Testis (tissue), 3 donors: Measurements from ENCODE around the gene GRID2. TPM values are rescaled to one million over a fixed set of nuclear protein-coding genes. Genes with fewer than 3 reads are reported as not detected.

ENCODE experiments used
- DNase-seq: peaks from one replicate; pipeline ENCODE4 v3.0.0-alpha.2; 2019
- H3K27ac ChIP-seq, 2 donors: fragments of 200-600 bp; sonication (generic); one replicate each; pipeline ENCODE4 v1.5.1; 2019
- H3K27me3 ChIP-seq: fragments of 200-600 bp; sonication (generic); one replicate; pipeline ENCODE4 v1.5.1; 2019
- H3K36me3 ChIP-seq: fragments of 200-600 bp; sonication (generic); one replicate; pipeline ENCODE4 v1.5.1; 2017; ENCODE audit warnings: low read depth; ENCODE audit errors: missing control alignments
- H3K4me1 ChIP-seq: fragments of 200-600 bp; sonication (generic); one replicate; pipeline ENCODE4 v1.5.1; 2019
- H3K4me3 ChIP-seq, 2 donors: fragments of 200-600 bp; sonication (generic); one replicate each; pipeline ENCODE4 v1.5.1; 2017 to 2019
- H3K9me3 ChIP-seq: fragments of 200-600 bp; sonication (generic); one replicate; pipeline ENCODE4 v1.5.1; 2017
- CTCF ChIP-seq, 3 experiments: fragments of 450-650 bp in 2 of 3; fragments of 200-600 bp in 1 of 3; sonication (generic) in 1 of 3; IDR thresholded peaks; one replicate each; pipeline ENCODE4 v1.5.1; 2016 to 2019; ENCODE audit warnings: antibody characterized with exemption in 3 of 3, mild to moderate bottlenecking in 2 of 3, moderate library complexity in 1 of 3
- POLR2A ChIP-seq: fragments of 450-650 bp; IDR thresholded peaks from one replicate; pipeline ENCODE4 v1.6.1; 2017; ENCODE audit warnings: antibody characterized with exemption, mild to moderate bottlenecking, moderate library complexity
- WGBS, 2 donors: methylation state at CpG; one replicate each; pipeline ENCODE4 v1.1.5; 2018; 5-methylcytosine and 5-hydroxymethylcytosine counted together
- intact Hi-C: fragments of 100-400 bp; cut with DNase I; formaldehyde crosslinking; loops from one replicate; pipeline ENCODE4 v1.15.1; 2023; ENCODE audit warnings: low total_unique reads
- polyA plus RNA-seq: library from polyadenylated mRNA; stranded (reverse); fragments of 350-450 nt; fragmentation: Illumina TruSeq; extraction: RNeasy Lipid Tissue Mini Kit (QIAGEN cat#74804); gene quantifications from one replicate; pipeline ENCODE4 v1.2.3, GENCODE V29; 2014; ENCODE audit warnings: low read depth, low replicate concordance; ENCODE audit not compliant: insufficient read depth
- total RNA-seq, 2 donors: library from RNA; depleted of rRNA; stranded (reverse); fragments of >200 nt; gene quantifications; one replicate each; pipeline ENCODE4 v1.2.3, GENCODE V29; 2016

The GRID2 gene
- total and polyA plus RNA-seq, 3 donors from 2014 or later: 27.1 to 34.6 (median 32.7) TPM

GRCh38 chr4:93384887-93385286 is 1081.1 kb downstream of the GRID2 start:
- no peaks in the 10 kb centered on the region for H3K36me3 ChIP-seq
- no peak overlapping the region for H3K4me3 ChIP-seq
- no peak for DNase-seq
- TF ChIP-seq POLR2A (no peak), CTCF (IDR thresholded peaks at IDR 0.05) (no peak)
- no peaks in the 10 kb centered on the region for H3K27me3 ChIP-seq
- no peaks in the 10 kb centered on the region for H3K9me3 ChIP-seq
- intact Hi-C loops: no loop called here
- WGBS, 2 donors: 74 to 80% methylated on average over 2 of the region's 2 CpGs
- H3K4me1 ChIP-seq: no peaks in the 10 kb centered on the region
- H3K27ac ChIP-seq: no peak overlapping the region

- intact Hi-C loops: no loop called here
- Histone ChIP-seq H3K36me3 (no peaks in the 10 kb centered on the region), H3K27me3 (no peaks in the 10 kb centered on the region), H3K9me3 (no peaks in the 10 kb centered on the region), H3K4me1 (no peaks in the 10 kb centered on the region), H3K27ac (no peak overlapping the region), H3K4me3 (no peak overlapping the region)
- no peak for DNase-seq
- WGBS, 2 donors: 56 to 63% methylated on average over 2 of the region's 2 CpGs
- TF ChIP-seq CTCF (IDR thresholded peaks at IDR 0.05) (no peak), POLR2A (no peak)
These were observed 1090.8 kb downstream of the GRID2 start for GRCh38 chr4:93394545-93395081.

- WGBS, 2 donors: 94 to 98% methylated on average over 1 of the region's 1 CpG
These were observed 1092.5 kb downstream of the GRID2 start for GRCh38 chr4:93396272-93396671.

GRCh38 chr4:93403571-93403970 is 1099.8 kb downstream of the GRID2 start:
- intact Hi-C loops: no loop called here
- WGBS, 2 donors: 92 to 94% methylated on average over 1 of the region's 1 CpG
- no peak for DNase-seq
- H3K36me3 ChIP-seq: no peaks in the 10 kb centered on the region
- H3K27me3 ChIP-seq: no peaks in the 10 kb centered on the region
- no peaks in the 10 kb centered on the region for H3K9me3 ChIP-seq
- no peaks in the 10 kb centered on the region for H3K4me1 ChIP-seq
- no peak overlapping the region for H3K27ac ChIP-seq
- no peak overlapping the region for H3K4me3 ChIP-seq
- no peak for TF ChIP-seq POLR2A
- TF ChIP-seq CTCF (IDR thresholded peaks at IDR 0.05): no peak

More at GRCh38 chr4:93396272-93396671, 1092.5 kb downstream of the GRID2 start:
- H3K4me1 ChIP-seq: no peaks in the 10 kb centered on the region
- intact Hi-C loops: no loop called here
- no peaks in the 10 kb centered on the region for H3K9me3 ChIP-seq
- H3K4me3 ChIP-seq: no peak overlapping the region
- no peaks in the 10 kb centered on the region for H3K27me3 ChIP-seq
- H3K27ac ChIP-seq: no peak overlapping the region
- DNase-seq: no peak
- H3K36me3 ChIP-seq: no peaks in the 10 kb centered on the region
- TF ChIP-seq CTCF (IDR thresholded peaks at IDR 0.05) (no peak), POLR2A (no peak)

GRCh38 chr4:93407493-93408275 is 1103.9 kb downstream of the GRID2 start:
- WGBS, 2 donors: 40 to 43% methylated on average over 8 of the region's 8 CpGs
- H3K4me1 ChIP-seq: no peaks in the 10 kb centered on the region
- H3K27ac ChIP-seq: no peak overlapping the region
- intact Hi-C loops: no loop called here
- DNase-seq: no peak
- H3K27me3 ChIP-seq: no peaks in the 10 kb centered on the region
- no peak overlapping the region for H3K4me3 ChIP-seq
- TF ChIP-seq POLR2A: no peak
- no peak for TF ChIP-seq CTCF (IDR thresholded peaks at IDR 0.05)
- no peaks in the 10 kb centered on the region for H3K9me3 ChIP-seq
- H3K36me3 ChIP-seq: no peaks in the 10 kb centered on the region
